GM18867 (cell line): Measurements from ENCODE around the gene XKRX.

Source experiments
- ATAC-seq: cut with Tn5 transposase; IDR thresholded peaks from one replicate; pipeline ENCODE4 v1.9.1; 2021; ENCODE audit warnings: mild to moderate bottlenecking, moderate library complexity; ENCODE audit not compliant: unreplicated experiment

The XKRX gene

DNA sequence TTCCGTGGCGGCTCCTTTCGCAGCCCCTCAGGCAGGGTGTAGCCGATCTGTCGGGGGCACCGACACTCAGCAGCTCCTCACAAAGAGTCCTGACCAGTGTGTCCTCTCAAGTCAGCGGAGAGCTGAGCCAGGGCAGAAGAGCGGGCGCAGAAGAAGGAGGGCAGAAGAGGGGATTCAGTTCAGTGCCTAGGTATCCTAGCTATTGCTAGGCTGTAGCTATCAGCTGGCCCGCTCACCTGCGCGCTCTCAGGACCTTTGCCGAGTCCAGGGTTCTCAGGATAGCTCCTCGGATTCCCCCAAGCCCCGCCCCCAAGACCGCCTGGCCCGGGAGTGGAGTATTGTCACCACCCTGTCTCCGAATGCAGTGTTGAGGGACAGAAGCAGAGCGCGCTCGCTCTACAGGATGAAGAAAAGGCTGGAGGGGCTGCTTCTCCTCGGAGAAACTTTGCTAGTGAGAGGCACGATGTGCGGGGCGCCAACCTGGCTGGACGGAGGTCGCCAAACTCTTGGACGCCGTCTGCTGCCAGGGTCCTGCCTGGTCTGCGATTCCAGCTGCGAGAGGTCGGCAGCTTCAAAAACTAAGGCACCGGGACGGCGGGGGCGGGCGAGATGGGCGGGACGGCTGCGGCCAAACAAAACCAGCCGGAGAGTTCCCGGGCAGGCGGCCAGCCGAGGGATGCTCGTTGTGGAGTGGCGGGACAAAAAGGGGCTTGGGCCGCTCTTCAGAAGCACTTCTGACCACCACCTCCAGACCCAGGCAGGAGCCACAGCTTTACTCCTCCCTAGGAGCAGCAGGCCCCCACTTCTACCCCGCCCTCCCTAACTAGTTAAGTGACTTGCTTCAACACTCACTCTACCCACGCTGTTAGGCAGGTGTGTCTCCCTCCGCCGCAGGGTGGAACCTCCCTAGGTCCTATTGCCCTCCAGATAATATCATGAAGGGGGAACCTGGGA, at the start of gene XKRX:
Gene XKRX, minus strand, starts transcription at position 258 of the 954 bp plus-strand sequence. CDS start 613 bp downstream, outside the sequence.
- peak; percentile 69 for ATAC-seq

GRCh38 chrX:100976211-100976610, 47.5 kb upstream of the XKRX start:
- no peak for ATAC-seq

GRCh38 chrX:100975212-100975611, 46.5 kb upstream of the XKRX start:
- no peak for ATAC-seq

GRCh38 chrX:100973411-100973810, 44.7 kb upstream of the XKRX start:
- ATAC-seq, result no peak

- no peak for ATAC-seq
Observed at GRCh38 chrX:100969936-100970335, 41.2 kb upstream of the XKRX start.

GRCh38 chrX:100969408-100969807, 40.7 kb upstream of the XKRX start, which contains the start of gene ARL13A:
Gene ARL13A (plus strand): TSS chrX:100969708. CDS start chrX:100973690, 3,982 bp downstream.
- no peak for ATAC-seq

DNA sequence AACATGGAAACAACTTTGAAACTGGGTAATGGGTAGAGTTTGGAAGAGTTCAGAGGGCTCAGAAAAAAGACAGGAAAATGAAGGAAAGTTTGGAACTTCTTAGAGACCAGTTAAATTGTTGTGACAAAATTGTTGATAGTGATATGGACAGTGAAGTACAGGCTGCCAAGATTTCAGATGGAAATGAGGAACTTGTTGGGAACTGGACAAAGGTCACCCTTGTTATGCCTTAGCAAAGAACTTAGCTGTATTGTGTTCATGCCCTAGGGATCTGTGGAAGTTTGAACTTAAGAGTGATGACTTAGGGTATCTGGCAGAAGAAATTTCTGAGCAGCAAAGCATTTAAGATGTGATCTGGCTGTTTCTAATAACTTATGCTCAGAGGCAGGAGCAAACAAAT, 35.6 kb upstream of the XKRX start:
- no peak for ATAC-seq

- ATAC-seq, result no peak
Observed at GRCh38 chrX:100962811-100963210, 34.1 kb upstream of the XKRX start.

DNA sequence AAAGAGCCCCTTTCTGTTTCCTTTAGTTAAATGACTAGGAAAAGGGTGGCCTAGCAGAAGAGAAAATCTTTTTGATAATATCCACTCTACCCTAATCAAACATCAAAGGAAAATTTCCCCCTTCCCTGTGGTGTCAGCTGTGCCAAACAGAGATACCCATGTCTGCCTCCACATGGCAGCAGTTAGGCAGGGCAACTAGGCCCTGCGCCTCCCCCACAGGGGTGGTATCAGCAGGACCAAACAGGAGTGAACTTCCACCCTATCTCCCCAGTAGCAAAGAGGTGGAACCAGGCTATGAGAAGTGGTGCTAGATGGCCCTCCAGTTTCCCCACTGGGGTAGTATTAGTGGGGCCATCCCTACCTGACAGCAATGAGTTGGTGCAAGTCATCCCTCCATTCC, 19.8 kb upstream of the XKRX start:
- ATAC-seq, result no peak

GRCh38 chrX:100946299-100946927, 17.7 kb upstream of the XKRX start:
- no peak for ATAC-seq

- no peak for ATAC-seq
Observed at GRCh38 chrX:100944601-100945000, 15.9 kb upstream of the XKRX start.

GRCh38 chrX:100939333-100939732, 10.6 kb upstream of the XKRX start:
- no peak for ATAC-seq

GRCh38 chrX:100935767-100936166, 7.0 kb upstream of the XKRX start:
- ATAC-seq, result no peak

- peak; percentile 18 for ATAC-seq
Observed at GRCh38 chrX:100931925-100932285, 3.2 kb upstream of the XKRX start.

GRCh38 chrX:100931218-100931924, 2.7 kb upstream of the XKRX start:
- ATAC-seq, result peak; percentile 74

DNA sequence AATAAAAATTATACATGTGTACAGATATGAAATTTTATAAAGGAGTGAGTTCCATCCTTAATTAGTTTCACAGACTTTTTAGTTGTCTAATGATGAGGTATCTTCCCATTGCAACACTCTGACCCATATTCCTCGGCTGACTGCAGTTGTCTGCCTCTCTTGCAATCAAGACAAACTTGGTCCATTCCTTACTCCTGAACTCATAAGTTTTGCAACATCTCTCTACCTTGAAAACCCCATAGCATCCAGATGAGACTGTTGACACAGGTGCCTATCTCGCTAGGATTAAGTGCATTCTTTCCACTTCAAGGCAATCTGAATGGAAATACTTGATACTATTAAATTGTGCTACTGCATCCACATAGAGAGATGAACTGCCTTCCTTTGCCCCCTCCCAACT, 2.3 kb downstream of the XKRX start:
- ATAC-seq, result no peak

DNA sequence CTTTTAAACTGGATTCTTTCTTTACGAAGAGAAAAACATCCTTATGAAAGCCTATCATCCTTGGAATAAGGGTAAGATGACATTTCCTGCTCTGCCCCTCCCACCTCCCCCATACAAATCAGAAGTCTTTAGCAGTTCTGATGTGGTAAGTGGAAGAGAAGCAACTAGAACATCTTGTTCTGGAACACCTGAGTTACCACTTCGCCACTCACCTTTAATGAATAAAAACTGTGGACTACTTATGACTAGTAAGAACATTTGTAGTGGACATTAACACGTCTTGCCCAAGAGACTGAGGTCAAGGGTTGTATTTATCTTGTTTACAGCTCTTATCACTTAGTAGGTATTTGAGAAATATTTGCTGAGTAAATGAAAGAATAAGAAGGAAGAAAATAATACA, 4.3 kb downstream of the XKRX start:
- no peak for ATAC-seq

GRCh38 chrX:100915562-100915961, 13.2 kb downstream of the XKRX start:
- no peak for ATAC-seq

DNA sequence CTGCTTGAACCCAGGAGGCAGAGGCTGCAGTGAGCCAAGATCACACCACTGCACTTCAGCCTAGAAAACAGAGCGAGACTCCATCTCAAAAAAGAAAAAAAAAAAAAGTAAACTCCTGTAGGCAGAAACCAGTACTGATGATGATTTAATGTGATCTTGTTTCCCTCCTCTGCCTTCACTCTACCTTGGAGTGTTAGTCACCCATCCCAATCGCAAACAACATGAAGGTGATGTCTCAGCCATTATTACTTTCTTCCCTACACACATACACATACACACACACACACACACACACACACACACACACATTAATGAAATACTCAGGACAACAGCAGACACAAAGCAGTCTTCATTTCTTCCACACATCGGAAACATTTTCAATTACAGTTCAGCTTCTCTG, 15.6 kb downstream of the XKRX start:
- ATAC-seq, result no peak

- ATAC-seq, result no peak
Observed at GRCh38 chrX:100911731-100912130, 17.0 kb downstream of the XKRX start.

DNA sequence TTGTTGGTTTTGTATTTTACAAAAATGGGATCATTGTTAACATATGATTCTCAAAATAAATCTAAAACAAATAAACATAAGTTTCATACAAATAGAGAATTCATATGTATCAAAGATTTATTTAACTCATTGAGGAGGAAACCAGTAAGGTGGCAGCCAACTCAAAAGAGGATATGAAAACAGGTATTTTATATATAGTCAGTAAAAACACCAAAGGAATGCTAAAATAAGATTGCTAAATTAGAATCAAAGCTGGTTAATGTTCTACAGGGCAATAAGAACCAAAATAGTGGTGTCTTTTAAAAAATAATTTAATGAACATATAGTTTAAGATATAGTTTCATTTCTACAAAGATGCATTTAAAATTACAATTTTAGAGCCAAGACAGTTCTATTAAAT, 23.1 kb downstream of the XKRX start:
- peak; percentile 46 for ATAC-seq
